ENCODE results near the gene DDR2.

DNA sequence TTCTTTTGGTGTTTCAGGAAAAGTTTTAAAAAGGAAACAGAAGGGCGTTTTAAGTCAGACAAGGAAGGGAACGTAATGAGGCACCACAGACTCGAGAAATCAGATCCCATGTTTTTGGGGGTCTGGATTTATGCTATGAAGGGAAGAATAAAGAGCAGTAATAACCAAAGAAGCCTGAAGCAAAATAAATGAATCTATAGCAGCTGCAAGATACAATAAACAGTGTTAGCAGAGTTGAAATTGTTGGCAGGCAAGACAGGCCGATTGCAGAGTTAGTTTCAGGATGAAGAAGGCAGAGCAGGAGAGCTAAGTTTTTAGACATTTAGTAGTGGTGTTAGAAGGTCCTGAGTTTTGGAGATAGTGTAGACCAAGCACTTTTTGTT is 425 bp downstream of the DDR2 start:
- TF ChIP-seq, protein P1, sequence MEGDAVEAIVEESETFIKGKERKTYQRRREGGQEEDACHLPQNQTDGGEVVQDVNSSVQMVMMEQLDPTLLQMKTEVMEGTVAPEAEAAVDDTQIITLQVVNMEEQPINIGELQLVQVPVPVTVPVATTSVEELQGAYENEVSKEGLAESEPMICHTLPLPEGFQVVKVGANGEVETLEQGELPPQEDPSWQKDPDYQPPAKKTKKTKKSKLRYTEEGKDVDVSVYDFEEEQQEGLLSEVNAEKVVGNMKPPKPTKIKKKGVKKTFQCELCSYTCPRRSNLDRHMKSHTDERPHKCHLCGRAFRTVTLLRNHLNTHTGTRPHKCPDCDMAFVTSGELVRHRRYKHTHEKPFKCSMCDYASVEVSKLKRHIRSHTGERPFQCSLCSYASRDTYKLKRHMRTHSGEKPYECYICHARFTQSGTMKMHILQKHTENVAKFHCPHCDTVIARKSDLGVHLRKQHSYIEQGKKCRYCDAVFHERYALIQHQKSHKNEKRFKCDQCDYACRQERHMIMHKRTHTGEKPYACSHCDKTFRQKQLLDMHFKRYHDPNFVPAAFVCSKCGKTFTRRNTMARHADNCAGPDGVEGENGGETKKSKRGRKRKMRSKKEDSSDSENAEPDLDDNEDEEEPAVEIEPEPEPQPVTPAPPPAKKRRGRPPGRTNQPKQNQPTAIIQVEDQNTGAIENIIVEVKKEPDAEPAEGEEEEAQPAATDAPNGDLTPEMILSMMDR (IDR thresholded peaks at IDR 0.05; ENCODE audit: low read depth, low read length), result no peak
- TF ChIP-seq POLR2A (IDR thresholded peaks at IDR 0.05; ENCODE audit: extremely low read depth, insufficient read length), result no peak
- no peak for TF ChIP-seq MAX (IDR thresholded peaks at IDR 0.05; ENCODE audit: low read depth, low read length)
- no peak for TF ChIP-seq MYC (IDR thresholded peaks at IDR 0.05; ENCODE audit: low read depth, low read length)
